Panc1 (cell line): ENCODE results near the gene GRID2. TPM values are rescaled to one million over a fixed set of nuclear protein-coding genes. Genes with fewer than 3 reads are reported as not detected.

Experiments used
- ATAC-seq: fragments of 200-7000 bp; cut with Tn5 transposase; 2 replicates; pipeline ENCODE4 v1.9.1; 2020; ENCODE audit warnings: mild to moderate bottlenecking, moderate library complexity
- BruUV-seq: library from RNA; stranded (reverse); fragments of 400-500 nt; replicated peaks from 2 replicates; lab custom pipeline; 2021; lab: Mats Ljungman, UMichigan
- CTCF ChIA-PET: fragments of 300-600 bp; sonication (Branson Sonifier 250); formaldehyde crosslinking; loops from one replicate; lab custom pipeline; 2022; ENCODE audit warnings: antibody characterized with exemption; lab: Charles Lee
- POLR2A ChIA-PET: fragments of 300-600 bp; sonication (Branson Sonifier 250); formaldehyde crosslinking; loops from one replicate; lab custom pipeline; 2022; ENCODE audit warnings: antibody characterized with exemption; lab: Charles Lee
- DNase-seq: peaks from one replicate; pipeline ENCODE4 v3.0.0-alpha.2; 2010; ENCODE audit warnings: low read depth, low spot score
- H3K27ac ChIP-seq: 2 replicates; pipeline ENCODE4 v1.5.1; 2011; ENCODE audit warnings: mild to moderate bottlenecking, low read length, inconsistent platforms
- H3K27me3 ChIP-seq: fragments of 200-500 bp; sonication (Bioruptor generic); 2 replicates; pipeline ENCODE4 v1.6.0; 2014; ENCODE audit warnings: low read length, inconsistent platforms; ENCODE audit not compliant: control insufficient read depth, insufficient read depth
- H3K36me3 ChIP-seq: fragments of 200-500 bp; sonication (Bioruptor generic); 2 replicates; pipeline ENCODE4 v1.5.1; 2014; ENCODE audit warnings: inconsistent platforms, mild to moderate bottlenecking, low read length, moderate library complexity; ENCODE audit not compliant: control insufficient read depth, insufficient read depth
- H3K4me1 ChIP-seq: 2 replicates; pipeline ENCODE4 v1.5.1; 2011; ENCODE audit warnings: inconsistent platforms, mild to moderate bottlenecking, low read length, moderate library complexity; ENCODE audit not compliant: control insufficient read depth, insufficient read depth
- H3K4me3 ChIP-seq, 2 experiments: 2 replicates each; pipeline ENCODE4 v1.5.1; 2011 to 2012; ENCODE audit warnings: low read depth in 2 of 2, low read length in 2 of 2, mild to moderate bottlenecking in 2 of 2, inconsistent platforms in 1 of 2, moderate library complexity in 1 of 2
- H3K9me3 ChIP-seq: fragments of 200-500 bp; sonication (Bioruptor generic); 2 replicates; pipeline ENCODE4 v1.5.1; 2014; ENCODE audit warnings: low read depth, mild to moderate bottlenecking, inconsistent platforms, low read length, moderate library complexity; ENCODE audit not compliant: control insufficient read depth, insufficient read depth
- CTCF ChIP-seq: fragments of 450-650 bp; IDR thresholded peaks from 2 replicates; pipeline ENCODE4 v1.5.1; 2017; ENCODE audit warnings: mild to moderate bottlenecking
- POLR2AphosphoS5 ChIP-seq: IDR thresholded peaks from 2 replicates; pipeline ENCODE4 v1.6.1; 2012; ENCODE audit warnings: mild to moderate bottlenecking, low read depth, low read length, moderate library complexity
- REST ChIP-seq, 2 experiments: IDR thresholded peaks; 2 replicates each; pipeline ENCODE4 v1.6.1; 2011 to 2012; ENCODE audit warnings: low read depth in 2 of 2, control low read depth in 1 of 2, low read length in 1 of 2, mild to moderate bottlenecking in 1 of 2, moderate library complexity in 1 of 2; ENCODE audit not compliant: insufficient read depth in 1 of 2
- SIN3A ChIP-seq: IDR thresholded peaks from 2 replicates; pipeline ENCODE4 v1.6.1; 2012; ENCODE audit warnings: low read depth, mild to moderate bottlenecking, low read length, moderate library complexity, borderline replicate concordance; ENCODE audit not compliant: insufficient read depth
- TCF7L2 ChIP-seq: IDR thresholded peaks from 2 replicates; pipeline ENCODE4 v1.6.1; 2011; ENCODE audit warnings: mild to moderate bottlenecking, low read depth, low read length, inconsistent platforms
- in situ Hi-C: cut with HindIII; loops from 2 replicates; pipeline ENCODE4 v1.10.0; 2016; ENCODE audit warnings: low sequenced_read_pairs, low pct_unique_long_range_greater_than_20kb
- intact Hi-C: fragments of 100-400 bp; cut with micrococcal nuclease; formaldehyde crosslinking; loops from one replicate; pipeline ENCODE4 v1.10.0; 2022; ENCODE audit not compliant: unreplicated experiment
- total RNA-seq: library from RNA; stranded (reverse); gene quantifications from one replicate; pipeline ENCODE4 v1.2.1, GENCODE V29; 2021; ENCODE audit not compliant: unreplicated experiment

GRID2 gene
- total RNA-seq, 1 experiment from 2014 or later = 0.08 TPM

- DNase-seq (no peak), ATAC-seq (no peak)
- Histone ChIP-seq H3K36me3 (no peaks in the 10 kb centered on the region), H3K27ac (no peak overlapping the region), H3K27me3 (no peaks in the 10 kb centered on the region), H3K9me3 (no peaks in the 10 kb centered on the region), H3K4me1 (no peaks in the 10 kb centered on the region), H3K4me3 (no peak overlapping the region)
- POLR2A ChIA-PET = no interaction called here
- CTCF ChIA-PET = no interaction called here
- TF ChIP-seq POLR2AphosphoS5 (no peak), CTCF (no peak), TCF7L2 (no peak), REST (IDR thresholded peaks at IDR 0.05; ENCODE audit: insufficient read depth in 1 of 2, low read depth in 2 of 2, low read length in 1 of 2) (no peak), SIN3A (no peak)
- intact Hi-C loops (no loop called here), in situ Hi-C loops (no loop called here)
- BruUV-seq = no TSS peak
Measured at GRCh38 chr4:93659629-93660028, 1355.9 kb downstream of the GRID2 start.

- in situ Hi-C loops = no loop called here
- Histone ChIP-seq H3K9me3 (no peaks in the 10 kb centered on the region), H3K36me3 (no peaks in the 10 kb centered on the region), H3K27ac (no peak overlapping the region), H3K4me1 (no peaks in the 10 kb centered on the region), H3K27me3 (no peaks in the 10 kb centered on the region), H3K4me3 (no peak overlapping the region)
- TF ChIP-seq POLR2AphosphoS5 (no peak), CTCF (no peak), REST (IDR thresholded peaks at IDR 0.05; ENCODE audit: insufficient read depth in 1 of 2, low read depth in 2 of 2, low read length in 1 of 2) (no peak), SIN3A (no peak), TCF7L2 (no peak)
- CTCF ChIA-PET = no interaction called here
- BruUV-seq = no TSS peak
- intact Hi-C loops = no loop called here
- no peak for DNase-seq
- POLR2A ChIA-PET = no interaction called here
- no peak for ATAC-seq
Measured at GRCh38 chr4:93660036-93660435, 1356.3 kb downstream of the GRID2 start.
